ENCODE measurements around the gene RPS6KB2.

The RPS6KB2 gene

GRCh38 chr11:67428052-67429001 is at the start of gene RPS6KB2:
Gene RPS6KB2, plus strand, starts transcription at chr11:67428494. Its CDS starts 52 bp downstream, at chr11:67428546.
- peak; percentile 97 to 98 for DNase-seq (ENCODE audit: low read depth in 2 of 2)

GRCh38 chr11:67378544-67378943 is 49.8 kb upstream of the RPS6KB2 start:
- no peak for DNase-seq (ENCODE audit: low read depth in 2 of 2)

GRCh38 chr11:67379061-67380058 is 48.9 kb upstream of the RPS6KB2 start:
- no peak for DNase-seq (ENCODE audit: low read depth in 2 of 2)

- no peak for DNase-seq (ENCODE audit: low read depth in 2 of 2)
Measured at GRCh38 chr11:67381244-67381972, 46.9 kb upstream of the RPS6KB2 start.

GRCh38 chr11:67382276-67383136 is 45.8 kb upstream of the RPS6KB2 start:
- DNase-seq (ENCODE audit: low read depth in 2 of 2), result peak; percentile 61 to 71

- no peak for DNase-seq (ENCODE audit: low read depth in 2 of 2)
Measured at GRCh38 chr11:67384851-67385366, 43.4 kb upstream of the RPS6KB2 start.

GRCh38 chr11:67387069-67387468 is 41.2 kb upstream of the RPS6KB2 start:
- DNase-seq (ENCODE audit: low read depth in 2 of 2), result no peak

- DNase-seq (ENCODE audit: low read depth in 2 of 2), result no peak
Measured at GRCh38 chr11:67387518-67387917, 40.8 kb upstream of the RPS6KB2 start.

- DNase-seq (ENCODE audit: low read depth in 2 of 2), result no peak
Measured at GRCh38 chr11:67389477-67389876, 38.8 kb upstream of the RPS6KB2 start.

GRCh38 chr11:67390947-67391303 is 37.4 kb upstream of the RPS6KB2 start:
- no peak for DNase-seq (ENCODE audit: low read depth in 2 of 2)

GRCh38 chr11:67391304-67392182 is 36.8 kb upstream of the RPS6KB2 start, which contains the start of gene RAD9A:
Gene RAD9A, plus strand, starts transcription at chr11:67391986. Its CDS starts 59 bp downstream, at chr11:67392045.
- peak; percentile 92 to 94 for DNase-seq (ENCODE audit: low read depth in 2 of 2)

- DNase-seq (ENCODE audit: low read depth in 2 of 2), result no peak
Measured at GRCh38 chr11:67392183-67392715, 36.0 kb upstream of the RPS6KB2 start.

- no peak for DNase-seq (ENCODE audit: low read depth in 2 of 2)
Measured at GRCh38 chr11:67393437-67393836, 34.9 kb upstream of the RPS6KB2 start.

- DNase-seq (ENCODE audit: low read depth in 2 of 2), result no peak
Measured at GRCh38 chr11:67393990-67394389, 34.3 kb upstream of the RPS6KB2 start.

- no peak for DNase-seq (ENCODE audit: low read depth in 2 of 2)
Measured at GRCh38 chr11:67395555-67396258, 32.6 kb upstream of the RPS6KB2 start.

GRCh38 chr11:67396259-67396581 is 32.1 kb upstream of the RPS6KB2 start:
- no peak for DNase-seq (ENCODE audit: low read depth in 2 of 2)

- no peak for DNase-seq (ENCODE audit: low read depth in 2 of 2)
Measured at GRCh38 chr11:67396587-67397389, 31.5 kb upstream of the RPS6KB2 start.

- no peak for DNase-seq (ENCODE audit: low read depth in 2 of 2)
Measured at GRCh38 chr11:67397536-67397935, 30.8 kb upstream of the RPS6KB2 start.

Measured in stimulated activated CD8-positive, alpha-beta memory T cell treated with anti-CD3 and anti-CD28 coated beads, Interleukin-15, amount 100 ng/mL, for 48 hours (primary cell).